GF-D8 (cell line): ENCODE results near the gene RAVER2.
"Not testable (repeated sequence)": the region's sequence is repeated elsewhere in the genome, so short reads cannot be mapped to it uniquely, and the experiment has no call there.

Experiments used
- DNase-seq: peaks from one replicate; lab custom pipeline; 2025; lab: John Stamatoyannopoulos, UW

Gene RAVER2

GRCh38 chr1:64748706-64749105 is 3.8 kb downstream of the RAVER2 start:
- DNase-seq, result no peak

DNA sequence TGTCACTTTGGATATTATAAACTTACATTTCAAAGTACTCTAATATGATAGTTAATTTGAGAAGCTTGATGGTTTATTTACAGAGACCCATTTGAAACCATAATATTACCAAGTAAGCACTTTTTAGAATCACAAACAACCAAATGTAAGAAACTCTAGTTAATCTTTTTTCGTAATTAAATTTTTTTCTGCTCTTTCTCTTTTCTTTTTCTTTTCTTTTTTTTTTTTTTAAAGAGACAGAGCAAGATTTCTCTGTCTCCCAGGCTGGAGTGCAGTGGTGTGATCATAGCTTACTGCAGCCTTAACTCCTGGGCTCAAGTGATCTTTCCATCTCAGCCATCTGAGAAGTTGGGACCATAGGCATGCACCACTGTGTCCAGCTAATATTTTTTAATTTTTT is 5.2 kb downstream of the RAVER2 start:
- no peak for DNase-seq

- DNase-seq, result no peak
Measured at GRCh38 chr1:64750875-64751274, 6.0 kb downstream of the RAVER2 start.

DNA sequence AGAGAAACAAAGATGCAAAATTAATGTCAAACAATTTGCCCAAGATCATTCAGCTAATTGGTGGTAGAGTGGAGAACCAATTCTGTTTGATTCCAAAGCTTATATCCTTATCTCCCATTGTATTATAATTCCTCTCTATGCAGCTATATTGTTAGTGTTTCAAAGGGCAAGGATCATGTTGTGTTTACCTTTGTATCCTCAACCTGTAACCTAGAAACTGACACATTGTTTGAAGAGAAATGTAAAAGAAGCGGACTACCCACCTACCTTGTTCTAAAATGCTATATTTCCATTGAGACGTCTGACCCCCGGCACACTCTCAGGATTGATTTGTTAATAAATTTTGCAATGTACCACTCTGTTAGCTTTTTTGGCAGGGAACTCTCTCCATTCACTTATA is 9.3 kb downstream of the RAVER2 start:
- DNase-seq, result no peak

DNA sequence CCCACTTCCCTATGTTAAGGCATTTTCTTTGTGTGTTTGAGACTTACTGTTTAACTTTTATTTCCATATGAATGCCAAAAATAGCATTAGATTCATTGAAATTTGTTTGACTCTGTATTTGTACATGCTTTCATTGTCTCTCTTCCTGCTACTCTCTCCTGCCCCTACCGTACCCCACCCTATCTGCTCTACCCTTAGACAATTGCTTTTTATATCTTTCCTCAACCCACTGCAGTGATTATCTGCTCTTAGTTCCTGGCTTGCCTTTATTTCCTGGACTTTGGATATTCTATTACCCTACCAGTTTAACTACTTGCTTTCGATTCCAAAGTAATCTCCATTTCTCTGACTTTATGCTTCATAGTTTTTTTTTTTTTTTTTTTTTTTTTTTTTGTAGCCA is 10.5 kb downstream of the RAVER2 start:
- no peak for DNase-seq

DNA sequence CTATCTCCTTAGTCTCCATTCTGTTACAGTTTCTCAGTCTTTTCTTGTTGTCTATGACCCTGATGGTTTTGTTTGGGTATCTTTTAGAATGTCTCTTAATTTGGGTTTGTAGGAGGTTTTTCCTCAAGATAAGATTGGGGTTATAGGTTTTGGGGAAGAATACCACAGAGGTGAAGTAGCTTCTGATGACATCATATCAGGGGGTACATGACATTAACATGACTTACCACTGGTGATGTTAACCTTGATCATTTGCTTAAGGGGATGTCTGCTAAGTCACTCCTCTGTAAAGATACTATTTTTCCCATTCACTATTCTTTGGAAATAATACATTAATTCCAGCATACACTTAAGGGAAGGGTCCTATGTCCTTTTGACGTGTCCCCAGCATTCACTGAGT is 11.9 kb downstream of the RAVER2 start:
- no peak for DNase-seq

DNA sequence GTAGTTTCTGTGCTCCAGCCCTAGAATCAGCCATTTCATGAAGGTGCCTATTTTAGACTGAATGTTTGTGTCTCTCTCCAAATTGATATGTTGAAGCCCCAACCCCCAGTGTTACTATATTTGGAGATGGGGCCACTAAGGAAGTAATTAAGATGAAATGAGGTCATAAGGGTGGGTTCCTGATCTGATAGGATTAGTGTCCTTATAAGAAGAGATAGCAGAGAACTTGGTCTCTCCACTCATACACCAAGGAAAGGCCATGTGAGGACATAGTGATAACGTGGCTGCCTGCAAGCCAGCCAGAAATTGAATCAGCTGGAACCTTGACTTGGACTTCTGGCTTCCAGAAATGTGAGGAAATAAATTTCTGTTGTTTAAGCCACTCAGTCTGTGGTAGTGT is 12.3 kb downstream of the RAVER2 start:
- DNase-seq, result no peak

DNA sequence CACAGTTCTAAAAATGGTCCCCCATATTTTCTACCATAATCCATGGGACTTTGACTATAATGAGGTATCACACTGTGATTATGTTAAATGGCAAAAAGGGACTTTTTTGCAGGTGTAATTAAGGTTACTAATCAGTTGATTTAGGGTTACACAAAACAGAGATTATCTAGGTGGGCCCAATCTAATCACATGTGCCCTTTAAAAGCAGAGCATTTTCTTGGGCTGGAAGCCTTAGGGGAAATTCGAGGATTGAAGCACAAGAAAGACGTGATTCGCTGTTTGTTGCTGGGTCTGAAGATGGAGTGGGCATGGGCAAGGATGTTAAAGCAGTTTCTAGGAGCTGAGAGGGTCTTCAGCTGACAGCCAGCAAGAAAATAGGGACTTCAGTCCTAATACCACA is 13.4 kb downstream of the RAVER2 start:
- no peak for DNase-seq

DNA sequence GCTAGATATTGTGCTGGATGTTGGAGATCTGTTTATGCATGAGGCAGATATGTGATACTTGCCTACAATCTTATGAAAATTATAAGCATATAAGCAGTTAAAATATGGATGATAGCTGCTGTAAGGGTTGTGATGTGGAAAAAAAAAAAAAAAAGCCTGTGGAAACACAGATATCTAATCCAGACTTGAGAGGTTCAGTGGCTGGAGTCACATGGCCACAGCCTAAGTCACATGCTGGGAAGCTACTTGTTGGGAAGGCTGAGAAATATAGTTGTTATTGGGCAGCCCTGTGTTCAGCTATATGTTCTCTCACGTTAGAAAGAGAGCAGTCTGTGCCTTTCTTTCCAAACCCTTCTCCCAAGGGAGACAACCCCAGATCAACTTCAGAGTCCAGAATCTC is 15.1 kb downstream of the RAVER2 start:
- DNase-seq, result no peak

GRCh38 chr1:64765012-64765411 is 20.1 kb downstream of the RAVER2 start:
- DNase-seq, result no peak

DNA sequence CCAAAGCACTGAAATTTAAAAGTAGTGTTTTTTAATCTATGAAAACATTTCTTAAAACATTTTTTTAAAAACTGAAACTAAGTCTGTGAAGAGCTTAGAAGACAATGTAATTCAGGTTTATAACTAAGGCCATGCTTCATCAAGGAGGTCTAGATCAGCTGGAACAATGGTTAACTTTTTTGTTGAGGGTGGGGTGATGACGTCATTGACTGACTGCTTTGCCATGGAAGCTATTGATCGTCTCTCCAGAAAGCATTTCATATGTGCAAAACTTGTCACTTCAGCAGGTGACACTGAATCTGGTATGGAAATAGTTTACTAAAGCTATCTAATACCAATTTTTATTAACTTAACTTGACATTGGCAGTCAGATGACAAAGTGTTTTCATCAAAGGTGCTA is 21.0 kb downstream of the RAVER2 start:
- no peak for DNase-seq

DNA sequence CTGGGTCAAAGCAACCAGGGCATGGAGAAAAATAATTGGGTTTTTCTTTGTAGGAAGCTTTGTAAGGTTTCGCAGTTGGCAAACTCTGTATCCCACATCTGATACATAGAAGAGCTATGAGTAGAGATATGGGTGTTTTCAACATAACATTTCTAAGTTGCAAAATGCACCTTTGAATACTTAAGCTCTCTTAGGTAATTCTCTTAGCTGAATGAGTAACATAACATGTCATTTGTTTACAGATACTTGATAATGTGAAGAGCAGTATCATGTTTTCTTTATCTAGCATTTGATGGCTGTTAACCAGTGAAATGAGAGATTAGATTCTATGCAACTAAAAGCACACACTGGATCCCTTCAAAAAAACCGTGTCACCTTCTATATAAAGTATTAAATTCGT is 21.6 kb downstream of the RAVER2 start:
- no peak for DNase-seq

DNA sequence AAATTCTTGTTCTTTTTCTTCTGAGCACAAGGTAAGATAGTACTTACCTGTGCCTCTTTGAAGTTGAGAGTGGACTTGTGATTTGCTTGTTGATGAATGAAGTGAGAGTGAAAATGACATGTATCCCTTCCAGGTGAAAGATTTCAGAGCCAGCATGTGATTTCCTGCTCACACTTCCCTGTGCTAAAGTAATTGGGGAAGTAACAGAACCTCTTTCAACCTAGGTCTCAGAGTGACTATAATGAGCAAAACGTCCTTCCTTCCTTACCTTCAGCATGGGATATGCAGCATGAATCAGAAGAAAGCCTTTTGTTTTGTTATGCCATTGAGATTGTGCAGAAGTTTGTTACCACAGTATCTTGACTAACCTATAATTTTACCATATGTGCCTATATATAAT is 24.6 kb downstream of the RAVER2 start:
- DNase-seq, result no peak

GRCh38 chr1:64769971-64770370 is 25.1 kb downstream of the RAVER2 start:
- no peak for DNase-seq

GRCh38 chr1:64773306-64773705 is 28.4 kb downstream of the RAVER2 start:
- DNase-seq, result not testable (repeated sequence)

- no peak for DNase-seq
Measured at GRCh38 chr1:64775113-64775512, 30.2 kb downstream of the RAVER2 start.

- not testable (repeated sequence) for DNase-seq
Measured at GRCh38 chr1:64782044-64782443, 37.2 kb downstream of the RAVER2 start.

DNA sequence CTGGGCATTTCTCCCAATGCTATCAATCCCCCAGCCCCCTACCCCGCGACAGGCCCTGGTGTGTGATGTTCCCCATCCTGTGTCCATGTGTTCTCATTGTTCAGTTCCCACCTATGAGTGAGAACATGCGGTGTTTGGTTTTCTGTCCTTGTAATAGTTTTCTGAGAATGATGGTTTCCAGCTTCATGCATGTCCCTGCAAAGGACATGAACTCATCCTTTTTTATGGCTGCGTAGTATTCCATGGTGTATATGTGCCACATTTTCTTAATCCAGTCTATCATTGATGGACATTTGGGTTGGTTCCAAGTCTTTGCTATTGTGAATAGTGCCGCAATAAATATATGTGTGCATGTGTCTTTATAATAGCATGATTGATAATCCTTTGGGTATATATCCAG is 38.0 kb downstream of the RAVER2 start:
- not testable (repeated sequence) for DNase-seq

DNA sequence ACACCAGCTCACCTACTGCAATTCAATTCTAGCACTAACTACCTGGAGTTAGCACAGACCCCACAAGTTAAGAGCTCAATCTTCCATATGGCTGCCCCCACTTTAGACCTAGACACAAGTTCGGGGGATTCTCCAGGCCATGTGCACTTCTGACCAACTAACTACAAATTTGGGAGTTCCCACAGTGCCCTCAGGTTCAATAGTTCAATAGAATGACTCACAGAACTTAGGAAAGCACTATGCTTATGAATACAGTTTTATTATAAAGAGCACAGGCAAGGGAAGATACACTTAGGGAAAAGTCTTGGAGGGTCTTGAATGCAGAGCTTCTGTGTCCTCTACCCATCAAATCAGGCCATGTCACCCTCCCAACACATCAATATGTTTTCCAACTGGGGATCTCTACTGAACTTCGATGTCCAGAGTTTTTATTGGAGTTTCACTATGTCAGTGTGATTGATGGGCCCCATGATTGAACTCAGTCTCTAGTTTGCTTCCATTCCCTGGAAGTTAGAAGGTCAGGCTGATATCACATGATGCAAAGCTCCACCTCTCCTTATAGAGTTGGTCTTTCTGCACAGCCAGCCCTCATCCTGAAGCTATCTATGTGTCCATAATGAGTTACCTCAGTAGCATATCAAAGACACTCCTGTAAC is 46.1 kb downstream of the RAVER2 start:
- DNase-seq, result no peak

- no peak for DNase-seq
Measured at GRCh38 chr1:64798872-64799271, 54.0 kb downstream of the RAVER2 start.

DNA sequence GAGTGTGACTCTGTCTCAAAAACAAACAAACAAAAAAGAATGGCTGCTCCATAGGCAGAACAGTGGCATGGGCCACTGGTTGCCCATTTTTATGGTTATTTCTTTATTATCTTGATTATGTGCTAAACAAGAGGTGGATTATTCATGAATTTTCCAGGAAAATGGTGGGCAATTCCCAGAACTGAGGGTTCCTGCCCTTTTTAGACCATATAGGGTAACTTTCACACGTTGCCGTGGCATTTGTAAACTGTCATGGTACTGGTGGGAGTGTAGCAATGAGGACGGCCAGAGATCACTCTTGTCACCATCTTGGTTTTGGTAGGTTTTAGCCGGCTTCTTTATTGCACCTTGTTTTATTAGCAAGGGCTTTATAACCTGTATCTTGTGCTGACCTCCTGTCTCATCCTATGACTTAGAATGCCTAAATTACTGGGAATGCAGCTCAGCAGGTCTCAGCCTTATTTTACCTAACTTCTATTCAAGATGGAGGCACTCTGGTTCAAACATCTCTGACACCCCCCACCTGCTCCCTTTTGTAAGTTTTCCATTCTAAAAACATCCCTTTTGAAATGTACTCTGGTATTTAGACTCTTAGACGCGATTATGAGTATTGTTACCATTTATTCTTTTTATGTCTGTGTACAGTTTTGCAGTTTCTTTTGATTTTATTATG is 57.1 kb downstream of the RAVER2 start:
- DNase-seq, result no peak

GRCh38 chr1:64809309-64809708 is 64.4 kb downstream of the RAVER2 start:
- no peak for DNase-seq

DNA sequence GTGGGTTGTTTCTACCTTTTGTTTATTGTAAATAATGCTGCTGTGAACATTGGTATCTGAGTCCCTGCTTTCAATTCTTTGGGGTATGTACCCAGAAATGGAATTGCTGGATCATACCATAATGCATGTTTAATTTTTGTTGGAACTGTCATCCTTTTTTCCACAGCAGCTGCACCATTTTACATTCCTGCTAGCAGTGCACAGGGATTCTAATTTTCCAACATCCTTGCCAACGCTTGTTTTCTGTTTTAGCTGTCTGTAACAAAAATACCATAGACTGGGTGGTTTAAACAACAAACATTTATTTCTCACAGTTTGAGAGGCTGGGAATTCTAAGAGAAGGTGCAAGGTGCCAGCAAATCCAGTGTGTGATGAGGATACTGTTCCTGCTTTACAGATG is 65.1 kb downstream of the RAVER2 start:
- no peak for DNase-seq

DNA sequence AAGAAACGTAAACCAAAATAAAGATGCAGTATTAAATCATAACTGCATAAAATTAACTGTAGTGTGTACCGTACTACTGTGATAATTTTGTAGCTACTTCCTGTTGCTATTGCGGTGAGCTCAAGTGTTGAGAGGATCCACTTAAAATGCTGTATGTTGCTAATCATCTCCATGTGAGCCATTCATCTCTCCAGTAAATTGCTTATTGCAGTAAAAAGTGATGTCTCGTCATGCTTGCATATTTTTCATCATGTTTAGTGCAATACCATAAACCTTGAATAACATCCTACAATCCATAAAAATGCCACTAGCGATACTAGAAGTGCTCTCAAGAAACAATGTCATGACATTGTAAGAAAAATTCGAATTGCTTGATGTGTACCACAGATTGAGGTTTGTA is 66.3 kb downstream of the RAVER2 start:
- no peak for DNase-seq
